Gastrocnemius medialis (tissue), 4 donors: Measurements from ENCODE around the gene SPOCK1. TPM values are rescaled to one million over a fixed set of nuclear protein-coding genes. Genes with fewer than 3 reads are reported as not detected.

Source experiments
- ATAC-seq, 2 donors: fragments of 150-250 bp; one replicate each; pipeline ENCODE4 v1.9.1; 2016
- DNase-seq, 2 donors: peaks; one replicate each; pipeline ENCODE4 v3.0.0-alpha.2; 2019
- H3K27ac ChIP-seq, 4 donors: fragments of 200-600 bp; sonication (generic); 1 replicate in 1 of 4; 2 replicates in 3 of 4; pipeline ENCODE4 v1.5.1; 2016 to 2018; ENCODE audit warnings: mild to moderate bottlenecking in 2 of 4, moderate library complexity in 1 of 4
- H3K27me3 ChIP-seq, 3 donors: fragments of 200-600 bp; sonication (generic) in 2 of 3; 1 replicate in 1 of 3; 2 replicates in 2 of 3; pipeline versions ENCODE4 v1.5.1 to v1.6.0; 2016 to 2019; ENCODE audit warnings: mild to moderate bottlenecking in 1 of 3, moderate library complexity in 1 of 3
- H3K36me3 ChIP-seq, 2 donors: fragments of 200-600 bp; sonication (generic) in 1 of 2; one replicate each; pipeline ENCODE4 v1.5.1; 2017 to 2018
- H3K4me1 ChIP-seq, 2 donors: fragments of 200-600 bp; sonication (generic) in 1 of 2; one replicate each; pipeline ENCODE4 v1.5.1; 2016 to 2017; ENCODE audit warnings: mild to moderate bottlenecking in 2 of 2
- H3K4me3 ChIP-seq, 4 donors: fragments of 200-600 bp; sonication (generic) in 3 of 4; 1 replicate in 1 of 4; 2 replicates in 3 of 4; pipeline ENCODE4 v1.5.1; 2016 to 2019; ENCODE audit warnings: mild to moderate bottlenecking in 2 of 4
- H3K9me3 ChIP-seq, 3 donors: fragments of 200-600 bp; sonication (generic) in 2 of 3; 1 replicate in 1 of 3; 2 replicates in 2 of 3; pipeline ENCODE4 v1.5.1; 2016 to 2019
- POLR2A ChIP-seq, 2 donors: fragments of 450-650 bp; IDR thresholded peaks; one replicate each; pipeline ENCODE4 v1.6.1; 2017; ENCODE audit warnings: antibody characterized with exemption in 2 of 2, mild to moderate bottlenecking in 2 of 2, moderate library complexity in 2 of 2
- in situ Hi-C, 4 donors: fragments of 200-750 bp; cut with MboI; loops; one replicate each; pipeline versions ENCODE4 v1.15.0 to v1.8.0; 2017; ENCODE audit warnings: low sequenced_read_pairs in 4 of 4
- intact Hi-C: fragments of 100-400 bp; cut with DNase I; formaldehyde crosslinking; loops from one replicate; pipeline ENCODE4 v1.15.1; 2023; ENCODE audit warnings: low total_unique reads
- total RNA-seq, 4 donors: library from RNA; depleted of rRNA; stranded (reverse); fragments of >200 nt; gene quantifications; one replicate each; pipeline versions ENCODE4 v1.1.0 to v1.2.3, GENCODE V29; 2016
- TF ChIP-seq, protein P1 (sequence below), 5 experiments: fragments of 450-650 bp in 3 of 5; fragments of 200-600 bp in 2 of 5; sonication (generic) in 2 of 5; IDR thresholded peaks in 4 of 5; conservative IDR thresholded peaks in 1 of 5; 1 replicate in 4 of 5; 2 replicates in 1 of 5; pipeline ENCODE4 v1.5.1; 2016 to 2019; ENCODE audit warnings: antibody characterized with exemption in 5 of 5, mild to moderate bottlenecking in 3 of 5, moderate library complexity in 3 of 5

SPOCK1 gene
- total RNA-seq, 4 donors from 2014 or later, result 5.8 to 33.8 (median 25.3) TPM

DNA sequence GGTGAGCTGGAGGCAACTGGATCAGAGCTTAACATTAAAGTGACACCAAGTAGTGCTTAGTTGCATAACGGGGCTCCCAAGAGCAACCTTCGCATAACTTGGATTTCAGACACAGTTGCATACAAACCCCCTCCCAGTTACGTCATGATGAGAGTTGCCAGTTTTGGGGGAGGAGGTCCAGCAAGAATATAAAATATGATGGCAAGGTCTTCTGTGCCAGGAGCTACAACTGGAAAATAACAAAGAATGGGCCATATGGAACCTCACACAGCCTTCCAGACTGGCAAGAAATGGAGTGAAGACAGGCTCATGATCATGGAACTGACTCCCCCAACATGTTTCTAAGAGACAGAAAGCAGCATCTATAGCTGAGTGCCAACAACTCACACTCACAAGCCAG lies 8.5 kb downstream of the SPOCK1 start:
- no peaks in the 10 kb centered on the region for H3K27me3 ChIP-seq
- in situ Hi-C loops, result loop anchor here in 2 of 4 donors (25.0 kb wide), 2 partner anchors 278 to 678 kb away; no protein-coding TSS in a partner anchor
- no peak for ATAC-seq
- TF ChIP-seq, protein P1, sequence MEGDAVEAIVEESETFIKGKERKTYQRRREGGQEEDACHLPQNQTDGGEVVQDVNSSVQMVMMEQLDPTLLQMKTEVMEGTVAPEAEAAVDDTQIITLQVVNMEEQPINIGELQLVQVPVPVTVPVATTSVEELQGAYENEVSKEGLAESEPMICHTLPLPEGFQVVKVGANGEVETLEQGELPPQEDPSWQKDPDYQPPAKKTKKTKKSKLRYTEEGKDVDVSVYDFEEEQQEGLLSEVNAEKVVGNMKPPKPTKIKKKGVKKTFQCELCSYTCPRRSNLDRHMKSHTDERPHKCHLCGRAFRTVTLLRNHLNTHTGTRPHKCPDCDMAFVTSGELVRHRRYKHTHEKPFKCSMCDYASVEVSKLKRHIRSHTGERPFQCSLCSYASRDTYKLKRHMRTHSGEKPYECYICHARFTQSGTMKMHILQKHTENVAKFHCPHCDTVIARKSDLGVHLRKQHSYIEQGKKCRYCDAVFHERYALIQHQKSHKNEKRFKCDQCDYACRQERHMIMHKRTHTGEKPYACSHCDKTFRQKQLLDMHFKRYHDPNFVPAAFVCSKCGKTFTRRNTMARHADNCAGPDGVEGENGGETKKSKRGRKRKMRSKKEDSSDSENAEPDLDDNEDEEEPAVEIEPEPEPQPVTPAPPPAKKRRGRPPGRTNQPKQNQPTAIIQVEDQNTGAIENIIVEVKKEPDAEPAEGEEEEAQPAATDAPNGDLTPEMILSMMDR (IDR thresholded peaks at IDR 0.05 in 4 of 5, conservative IDR thresholded peaks at IDR 0.05 in 1 of 5), result no peak
- TF ChIP-seq POLR2A (IDR thresholded peaks at IDR 0.05), result no peak
- intact Hi-C loops, result no loop called here
- H3K36me3 ChIP-seq, result no peaks in the 10 kb centered on the region
- H3K27ac ChIP-seq, result no peak overlapping the region
- H3K9me3 ChIP-seq, result no peaks in the 10 kb centered on the region
- no peak for DNase-seq
- H3K4me3 ChIP-seq, result no peak overlapping the region
- no peaks in the 10 kb centered on the region for H3K4me1 ChIP-seq

DNA sequence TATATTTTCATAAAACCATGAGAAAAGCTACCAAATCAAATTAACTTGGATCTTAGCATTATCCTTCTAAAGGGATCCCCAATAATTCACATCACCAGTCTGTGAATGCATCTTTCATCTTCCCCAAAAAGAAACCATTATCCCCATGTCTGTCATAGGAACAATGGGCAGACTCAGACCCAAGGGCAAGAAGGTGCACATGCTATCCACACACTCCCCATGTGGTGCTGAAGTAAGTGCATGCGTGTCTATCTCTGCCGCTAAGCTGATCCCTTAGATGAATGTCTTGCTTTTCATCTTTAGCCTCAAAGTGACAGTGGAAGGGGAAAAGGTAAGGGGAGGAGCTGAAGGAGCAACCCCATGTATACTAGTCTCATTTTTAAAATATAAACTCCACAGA lies 10.2 kb downstream of the SPOCK1 start:
- H3K4me1 ChIP-seq, result no peaks in the 10 kb centered on the region
- DNase-seq (no peak), ATAC-seq (no peak)
- H3K27ac ChIP-seq, result no peak overlapping the region
- intact Hi-C loops, result no loop called here
- in situ Hi-C loops, result loop anchor here in 3 of 4 donors (10.0 to 25.0 kb wide), 3 partner anchors 144 to 677 kb away; no protein-coding TSS in a partner anchor
- no peaks in the 10 kb centered on the region for H3K9me3 ChIP-seq
- H3K27me3 ChIP-seq, result no peaks in the 10 kb centered on the region
- H3K36me3 ChIP-seq, result no peaks in the 10 kb centered on the region
- no peak overlapping the region for H3K4me3 ChIP-seq
- no peak for TF ChIP-seq POLR2A (IDR thresholded peaks at IDR 0.05)
- TF ChIP-seq, protein P1 (IDR thresholded peaks at IDR 0.05 in 4 of 5, conservative IDR thresholded peaks at IDR 0.05 in 1 of 5), result no peak

DNA sequence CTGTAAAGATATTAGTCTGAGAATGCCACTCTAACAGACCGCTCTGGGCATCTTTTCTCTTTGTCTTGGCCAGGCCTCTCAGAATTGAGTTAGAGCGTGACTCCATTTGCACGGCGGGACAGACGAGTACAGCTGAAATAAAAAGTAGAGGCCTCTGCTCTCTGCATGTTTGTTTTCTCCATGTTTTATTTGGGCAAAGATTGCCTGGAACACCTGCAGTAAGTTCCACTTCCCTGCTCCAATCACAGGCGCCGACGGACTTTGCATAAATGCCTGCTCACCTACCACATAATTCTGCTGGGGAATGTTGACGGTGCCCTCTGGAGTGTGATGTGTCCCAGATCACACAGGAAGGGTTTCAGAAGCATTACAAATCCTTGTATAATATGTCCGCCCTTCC lies 10.6 kb downstream of the SPOCK1 start:
- TF ChIP-seq POLR2A (IDR thresholded peaks at IDR 0.05), result no peak
- TF ChIP-seq, protein P1 (IDR thresholded peaks at IDR 0.05 in 4 of 5, conservative IDR thresholded peaks at IDR 0.05 in 1 of 5), result no peak
- Histone ChIP-seq H3K36me3 (no peaks in the 10 kb centered on the region), H3K27ac (no peak overlapping the region), H3K27me3 (no peaks in the 10 kb centered on the region), H3K9me3 (no peaks in the 10 kb centered on the region), H3K4me3 (no peak overlapping the region), H3K4me1 (no peaks in the 10 kb centered on the region)
- DNase-seq, result no peak
- in situ Hi-C loops (loop anchor here in 3 of 4 donors (10.0 to 25.0 kb wide), 3 partner anchors 144 to 676 kb away; no protein-coding TSS in a partner anchor), intact Hi-C loops (no loop called here)
- no peak for ATAC-seq

DNA sequence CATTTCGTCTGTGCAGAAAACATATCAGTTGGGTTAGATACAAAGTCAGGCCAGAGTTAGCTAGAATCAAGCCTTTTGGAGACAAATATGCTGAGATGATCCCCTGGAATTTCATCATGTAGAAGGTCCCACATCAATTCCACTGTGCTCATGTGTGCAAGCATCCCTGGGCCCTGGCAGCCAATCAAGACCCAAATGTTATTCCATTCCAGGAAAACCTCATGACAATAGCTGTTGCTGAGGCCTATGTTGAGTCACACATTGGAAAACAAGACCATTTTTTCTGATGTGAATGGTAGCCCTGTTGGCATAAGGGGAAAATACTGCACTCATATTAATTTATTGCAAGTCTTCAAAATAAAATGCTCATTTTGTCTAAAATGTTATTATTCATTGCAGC lies 11.5 kb downstream of the SPOCK1 start:
- Histone ChIP-seq H3K27ac (peak overlapping the region in 2 of 4 donors; percentile 3 to 10), H3K4me1 (no peaks in the 10 kb centered on the region), H3K4me3 (no peak overlapping the region), H3K27me3 (no peaks in the 10 kb centered on the region), H3K9me3 (no peaks in the 10 kb centered on the region), H3K36me3 (no peaks in the 10 kb centered on the region)
- ATAC-seq (peak; percentile 67 to 71), DNase-seq (peak; percentile 36 to 56)
- in situ Hi-C loops, result loop anchor here in 3 of 4 donors (10.0 to 25.0 kb wide), 3 partner anchors 143 to 675 kb away; no protein-coding TSS in a partner anchor
- TF ChIP-seq POLR2A (IDR thresholded peaks at IDR 0.05), result no peak
- TF ChIP-seq, protein P1 (IDR thresholded peaks at IDR 0.05 in 4 of 5, conservative IDR thresholded peaks at IDR 0.05 in 1 of 5), result no peak
- intact Hi-C loops, result no loop called here

DNA sequence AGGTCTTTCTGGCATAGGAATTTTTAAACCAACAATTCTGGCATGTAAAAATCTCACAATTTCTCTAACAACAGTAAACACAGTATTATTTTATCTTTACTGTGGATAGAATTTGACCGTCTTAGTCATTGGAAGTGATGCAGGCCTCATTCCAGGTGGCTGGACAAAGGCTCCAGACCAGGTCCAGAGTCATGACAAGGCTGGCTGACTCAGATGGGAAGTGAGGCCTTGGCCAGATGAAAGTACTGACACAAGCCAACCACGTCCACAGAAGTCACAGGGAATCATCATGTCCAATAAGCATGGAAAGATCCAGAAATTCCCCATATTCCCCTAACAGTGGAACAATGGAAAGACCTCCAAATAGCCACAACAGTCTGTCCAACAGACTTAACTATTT lies 12.4 kb downstream of the SPOCK1 start:
- TF ChIP-seq POLR2A (IDR thresholded peaks at IDR 0.05), result no peak
- TF ChIP-seq, protein P1 (IDR thresholded peaks at IDR 0.05 in 4 of 5, conservative IDR thresholded peaks at IDR 0.05 in 1 of 5), result no peak
- in situ Hi-C loops, result loop anchor here in 3 of 4 donors (10.0 to 25.0 kb wide), 3 partner anchors 142 to 674 kb away; no protein-coding TSS in a partner anchor
- DNase-seq, result peak in 1 of 2 donors; percentile 46
- Histone ChIP-seq H3K36me3 (no peaks in the 10 kb centered on the region), H3K27me3 (no peaks in the 10 kb centered on the region), H3K4me3 (no peak overlapping the region), H3K27ac (peak overlapping the region in 2 of 4 donors; percentile 10 to 23), H3K4me1 (no peaks in the 10 kb centered on the region), H3K9me3 (no peaks in the 10 kb centered on the region)
- intact Hi-C loops, result no loop called here
- ATAC-seq, result no peak
